GM04504 (cell line): ENCODE results near the gene SLBP.

Experiments used
- DNase-seq: peaks from one replicate; pipeline ENCODE4 v3.0.0-alpha.2; 2012; ENCODE audit warnings: low read depth

The SLBP gene

DNA sequence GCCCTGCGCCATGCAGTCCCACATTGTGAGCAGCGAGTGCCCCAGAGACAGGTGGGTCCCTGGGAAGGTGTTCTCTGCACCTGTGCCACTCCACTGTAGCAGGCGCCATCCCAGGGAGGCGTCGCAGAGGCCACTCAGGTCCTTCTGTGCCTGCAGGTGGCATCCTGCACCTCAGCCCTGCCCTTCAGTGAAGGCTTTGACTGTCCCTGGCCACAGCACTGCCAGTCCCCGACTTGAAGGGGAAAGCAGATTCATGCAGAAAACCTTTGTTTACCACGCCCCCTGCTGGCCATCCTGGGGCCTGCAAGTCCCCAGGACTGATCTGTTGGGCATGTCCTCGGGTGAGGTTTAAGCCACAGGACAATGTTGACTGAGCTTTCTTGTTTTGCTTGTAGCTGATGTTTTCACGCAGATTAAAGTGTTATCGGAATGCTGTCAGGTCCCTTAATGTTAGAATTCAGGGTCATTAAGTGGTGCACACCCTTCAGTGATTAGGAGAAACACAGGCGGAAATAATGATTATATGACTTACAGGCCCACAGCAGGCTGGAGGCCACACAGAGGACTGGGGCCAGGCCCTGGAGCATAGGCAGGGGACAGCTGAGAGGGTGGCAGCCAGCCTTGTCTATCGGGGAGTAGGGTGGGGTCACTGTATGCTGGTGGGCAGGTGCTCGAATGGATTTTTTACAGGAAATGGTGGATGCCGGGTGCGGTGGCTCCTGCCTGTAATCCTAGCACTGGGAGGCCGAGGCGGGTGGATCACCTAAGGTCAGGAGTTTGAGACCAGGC, 14.2 kb upstream of the SLBP start:
- peak; percentile 58 for DNase-seq

DNA sequence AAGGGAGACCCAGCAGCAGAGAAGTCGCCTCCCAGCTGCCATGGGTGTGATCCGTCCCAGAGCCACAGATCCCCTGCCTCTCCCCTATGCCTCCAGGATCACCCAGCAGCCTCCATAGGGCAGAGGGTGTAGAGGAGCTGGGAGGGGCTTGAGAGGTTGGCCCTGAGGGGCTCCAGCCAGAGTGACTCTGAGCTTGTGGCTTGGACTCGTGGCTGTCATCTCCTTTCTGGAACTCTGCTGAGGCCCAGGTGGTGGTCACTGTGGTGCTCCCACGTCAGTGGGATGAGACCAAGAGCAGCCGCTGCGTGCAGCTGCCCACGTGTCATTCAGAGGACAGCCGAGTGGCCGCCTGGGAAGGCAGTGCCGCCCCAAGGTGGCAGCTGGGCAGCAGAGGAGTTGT, 13.4 kb upstream of the SLBP start:
- DNase-seq: no peak

DNA sequence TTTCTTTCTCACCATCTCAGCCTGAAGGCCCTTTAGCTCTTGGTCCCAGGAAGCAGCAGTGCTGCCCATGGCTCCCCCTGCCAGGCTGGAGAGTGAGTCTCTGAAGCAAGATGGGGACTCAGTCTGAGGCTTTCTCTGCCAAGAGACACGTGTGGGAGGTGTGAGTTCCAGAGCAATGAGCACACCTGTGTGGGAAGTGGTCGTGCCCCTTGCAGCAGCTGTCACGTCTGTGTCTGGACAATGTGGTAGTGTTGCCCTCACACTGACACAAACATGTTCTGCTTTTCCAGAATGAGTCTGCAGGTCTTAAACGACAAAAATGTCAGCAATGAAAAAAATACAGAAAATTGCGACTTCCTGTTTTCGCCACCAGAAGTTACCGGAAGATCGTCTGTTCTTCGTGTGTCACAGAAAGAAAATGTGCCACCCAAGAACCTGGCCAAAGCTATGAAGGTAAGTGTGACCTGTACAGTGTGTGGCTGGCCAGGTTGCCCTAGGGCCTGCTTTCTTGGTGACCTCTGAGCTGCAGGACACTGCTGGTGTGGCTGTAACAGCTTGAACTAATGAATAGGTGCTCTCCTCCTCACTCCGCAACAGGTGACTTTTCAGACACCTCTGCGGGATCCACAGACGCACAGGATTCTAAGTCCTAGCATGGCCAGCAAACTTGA, 11.1 kb upstream of the SLBP start:
- no peak for DNase-seq

DNA sequence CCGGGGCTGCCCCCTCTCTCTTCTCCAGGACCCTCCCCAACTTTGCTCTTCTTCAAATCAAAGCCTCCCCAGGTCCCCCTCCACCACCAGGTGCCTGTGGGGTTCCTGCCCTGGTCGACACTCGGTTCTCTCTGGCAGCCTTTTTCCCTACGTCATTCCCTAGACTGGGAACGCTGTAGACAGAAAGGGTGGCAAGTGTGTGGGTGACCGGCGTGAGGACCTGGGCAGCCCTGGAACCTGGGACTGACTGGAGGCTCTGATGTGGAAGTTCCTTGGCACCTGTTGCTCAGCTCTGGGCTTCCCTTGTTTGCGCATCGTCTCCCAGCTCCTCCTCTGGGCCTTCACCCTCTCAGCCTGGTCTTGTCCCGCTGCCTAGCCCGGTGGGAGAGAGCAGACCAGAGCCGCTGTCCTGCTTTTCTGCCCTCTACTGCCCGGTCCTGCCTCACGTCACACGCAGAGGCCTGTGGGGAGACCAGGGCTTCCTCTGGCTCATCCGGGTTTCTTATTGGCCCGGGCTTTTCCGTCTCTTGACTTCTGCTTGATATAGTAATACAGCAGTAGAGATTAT, 10.5 kb upstream of the SLBP start:
- no peak for DNase-seq

DNA sequence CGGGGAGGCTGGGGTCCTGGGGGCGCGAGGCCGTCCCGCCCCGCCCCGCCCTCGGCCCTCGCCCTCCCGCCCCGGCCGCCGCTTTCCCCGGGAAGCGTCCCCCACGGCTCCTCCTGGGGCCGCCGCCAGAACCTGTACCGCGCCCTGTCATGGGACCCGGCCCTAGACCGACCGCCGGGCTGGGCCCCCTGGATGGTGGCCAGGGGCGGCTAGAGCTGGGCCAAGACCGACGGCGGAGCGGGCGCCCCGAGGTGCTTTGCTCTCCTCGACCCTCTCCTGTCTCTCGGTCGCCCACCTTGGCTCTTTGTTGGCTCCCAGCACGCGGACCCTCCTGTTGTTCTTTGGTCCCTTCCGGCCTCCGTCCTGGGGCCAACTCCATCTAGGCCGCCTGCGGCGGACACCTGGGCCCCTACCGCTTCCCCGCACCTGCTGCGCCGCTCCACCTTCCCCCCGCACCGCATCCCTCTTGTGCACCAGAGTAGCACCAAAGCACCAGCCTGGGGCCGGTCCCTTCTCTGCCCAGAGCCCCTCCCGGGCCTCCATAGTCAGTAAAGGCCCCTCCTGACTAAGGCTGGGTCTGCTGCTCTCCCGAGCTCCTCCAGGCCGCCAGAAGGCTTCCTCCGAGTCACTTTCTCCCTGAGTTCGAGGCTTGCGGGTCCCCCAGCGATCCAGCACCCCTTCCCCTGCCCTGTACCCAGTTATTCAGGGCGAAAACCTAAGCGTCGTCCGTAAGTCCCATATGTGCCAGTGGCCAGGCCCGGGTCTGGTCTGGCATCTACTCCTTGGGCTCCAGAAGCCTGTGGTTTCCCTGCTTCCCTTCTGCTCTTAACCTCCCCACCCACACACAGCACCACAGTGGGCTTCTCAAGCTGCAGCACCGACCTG, 9.8 kb upstream of the SLBP start:
- no peak for DNase-seq

DNA sequence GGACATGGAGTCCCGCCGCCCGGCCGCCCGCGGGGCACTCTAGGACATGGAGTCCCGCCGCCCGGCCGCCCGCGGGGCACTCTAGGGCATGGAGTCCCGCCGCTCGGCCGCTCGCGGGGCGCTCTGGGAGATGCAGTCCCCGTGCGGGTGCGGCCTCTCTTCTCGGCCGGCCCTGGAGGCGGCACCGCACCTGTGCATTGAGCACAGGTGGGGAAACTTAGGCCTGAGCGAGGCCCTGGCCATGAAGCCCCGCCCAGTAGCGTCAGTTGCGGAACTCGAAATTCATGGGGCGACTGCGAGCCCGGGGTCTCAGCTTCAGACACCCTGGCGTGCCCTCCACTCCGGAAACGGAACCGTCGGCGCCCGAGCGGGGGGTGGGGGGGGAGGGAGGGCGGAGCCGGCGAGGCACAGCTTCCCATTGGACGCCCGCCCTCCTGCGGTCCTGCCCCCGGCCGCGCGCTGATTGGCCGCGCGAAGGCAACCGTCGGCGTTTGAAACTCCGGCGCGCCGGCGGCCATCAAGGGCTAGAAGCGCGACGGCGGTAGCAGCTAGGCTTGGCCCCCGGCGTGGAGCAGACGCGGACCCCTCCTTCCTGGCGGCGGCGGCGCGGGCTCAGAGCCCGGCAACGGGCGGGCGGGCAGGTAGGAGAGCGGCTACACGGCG, 9.0 kb upstream of the SLBP start, which contains the start of the genes TACC3 and TMEM129:
Gene TACC3 (plus strand): TSS at position 519 of the 663 bp plus-strand sequence. CDS start 1,901 bp downstream, outside the sequence.
Gene TMEM129 (minus strand): TSS at position 321 of the 663 bp plus-strand sequence. CDS start 486 bp downstream, outside the sequence.
- peak; percentile 74 for DNase-seq

DNA sequence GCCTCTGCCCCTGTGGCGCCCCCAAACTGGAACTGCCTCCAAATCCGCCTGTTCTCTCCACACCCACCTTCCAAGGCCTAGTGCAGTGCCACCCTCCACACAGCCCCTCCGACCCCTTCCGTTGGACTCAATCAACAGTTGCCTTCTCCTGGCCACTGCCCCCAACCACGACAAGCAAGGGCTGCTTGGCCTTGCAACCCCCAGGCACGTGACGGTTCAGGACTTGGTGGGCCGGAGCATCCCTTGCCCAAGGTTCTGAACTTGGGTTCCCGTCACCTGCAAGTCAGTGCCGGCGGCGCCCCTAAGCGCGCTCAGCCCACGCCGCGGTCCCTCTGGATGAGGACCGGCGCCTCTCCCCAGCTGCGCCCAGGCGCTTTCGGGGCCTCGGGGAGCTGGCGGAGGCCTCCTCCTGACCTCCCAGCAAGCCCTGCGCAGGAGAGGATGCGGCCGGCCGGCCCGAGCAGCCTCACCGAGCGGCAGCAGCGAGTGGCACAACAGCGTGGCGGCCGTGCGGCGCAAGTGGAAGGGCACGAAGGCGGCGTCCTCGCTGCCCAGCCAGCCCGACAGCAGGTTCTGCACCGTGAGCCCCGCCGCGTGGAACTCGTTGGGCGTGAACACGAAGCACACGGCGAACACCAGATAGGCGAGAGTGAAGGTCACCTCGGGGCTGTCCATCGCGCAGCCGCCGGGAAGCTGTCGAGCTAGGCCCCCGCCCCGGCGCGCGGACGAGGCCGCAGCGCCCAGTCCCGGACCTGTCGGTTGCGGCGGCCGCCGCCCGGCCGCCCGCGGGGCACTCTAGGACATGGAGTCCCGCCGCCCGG, 8.3 kb upstream of the SLBP start:
- no peak for DNase-seq

DNA sequence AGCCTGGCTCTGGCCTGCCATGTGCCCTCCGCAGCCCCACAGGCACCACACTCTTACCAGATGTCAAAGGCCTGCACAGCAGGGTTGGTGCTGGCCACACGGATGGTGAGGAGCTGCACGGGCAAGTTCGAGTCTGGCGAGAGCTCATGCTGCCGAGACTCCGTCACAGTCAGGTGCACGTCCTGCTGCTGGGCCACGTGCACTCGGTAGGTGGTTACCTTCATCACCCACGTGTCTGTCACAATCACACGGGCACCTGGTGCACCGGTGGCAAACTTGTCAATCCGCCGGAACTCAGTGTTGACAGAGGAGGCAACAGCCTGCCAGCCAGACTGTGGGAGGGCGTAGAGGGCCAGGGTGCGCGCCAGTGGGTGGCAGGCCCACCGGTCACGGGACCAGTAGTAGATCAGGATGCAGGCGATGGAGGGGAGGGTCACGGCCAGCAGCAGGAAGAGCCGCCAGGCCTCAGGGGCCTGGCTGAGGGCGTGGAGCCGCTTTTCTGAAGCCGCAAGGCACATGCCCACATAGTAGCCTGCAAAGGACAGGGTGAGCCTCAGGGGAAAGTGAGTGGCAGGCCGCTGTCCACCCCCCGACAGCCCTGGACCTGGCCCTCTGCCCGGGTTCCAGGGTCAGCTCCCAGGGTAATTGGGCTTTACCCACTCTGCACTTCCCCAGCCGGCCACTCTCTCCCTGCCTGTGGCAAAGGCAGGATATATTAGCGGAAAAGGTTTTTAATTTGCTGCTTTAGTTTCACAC, 6.2 kb upstream of the SLBP start:
- no peak for DNase-seq

DNA sequence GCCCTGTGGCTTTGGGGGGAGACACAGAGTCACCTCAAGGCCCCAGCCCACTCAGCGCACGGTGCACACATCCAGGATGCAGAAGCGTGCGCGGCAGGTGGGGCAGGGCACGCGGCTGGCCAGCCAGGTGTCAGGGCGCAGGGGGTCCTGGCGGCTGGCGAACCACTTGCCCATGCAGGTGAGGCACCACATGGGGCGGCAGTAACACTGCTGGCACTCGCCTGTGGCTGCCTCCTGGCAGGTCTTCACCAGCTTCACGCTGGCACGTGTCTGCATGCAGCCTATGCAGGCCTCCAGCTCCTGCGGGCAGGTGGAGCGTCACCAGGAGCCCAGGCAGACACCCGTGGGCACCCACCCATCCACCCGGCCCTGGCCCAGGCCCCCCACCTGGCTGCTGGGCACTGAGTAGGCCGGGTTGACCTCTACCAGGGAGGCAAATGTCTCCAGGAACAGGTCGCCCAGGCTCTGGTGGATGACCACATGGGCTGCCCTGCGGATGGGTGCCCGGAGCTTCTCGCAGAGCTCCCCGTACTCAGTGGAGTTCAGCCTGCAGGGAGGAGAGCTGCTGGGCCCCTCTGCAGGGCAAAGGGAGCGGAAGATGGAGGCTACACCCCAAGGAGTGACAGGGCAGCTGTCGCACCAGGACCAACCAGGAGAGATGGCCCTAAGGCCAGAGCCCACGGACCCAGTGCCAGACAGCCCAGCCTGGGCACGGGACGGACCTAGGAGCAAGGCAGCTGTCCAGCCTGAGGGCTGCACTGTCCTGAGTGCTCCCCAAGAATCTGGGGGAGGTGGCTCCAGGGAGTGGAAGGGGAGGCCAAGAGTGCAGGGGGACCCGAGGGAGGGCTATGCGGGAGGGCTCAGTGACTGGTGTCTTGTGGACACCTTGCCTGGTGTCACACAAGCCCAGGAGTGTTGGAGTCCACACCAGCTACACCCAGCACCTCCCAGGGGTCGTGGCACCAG, 5.3 kb upstream of the SLBP start:
- no peak for DNase-seq

DNA sequence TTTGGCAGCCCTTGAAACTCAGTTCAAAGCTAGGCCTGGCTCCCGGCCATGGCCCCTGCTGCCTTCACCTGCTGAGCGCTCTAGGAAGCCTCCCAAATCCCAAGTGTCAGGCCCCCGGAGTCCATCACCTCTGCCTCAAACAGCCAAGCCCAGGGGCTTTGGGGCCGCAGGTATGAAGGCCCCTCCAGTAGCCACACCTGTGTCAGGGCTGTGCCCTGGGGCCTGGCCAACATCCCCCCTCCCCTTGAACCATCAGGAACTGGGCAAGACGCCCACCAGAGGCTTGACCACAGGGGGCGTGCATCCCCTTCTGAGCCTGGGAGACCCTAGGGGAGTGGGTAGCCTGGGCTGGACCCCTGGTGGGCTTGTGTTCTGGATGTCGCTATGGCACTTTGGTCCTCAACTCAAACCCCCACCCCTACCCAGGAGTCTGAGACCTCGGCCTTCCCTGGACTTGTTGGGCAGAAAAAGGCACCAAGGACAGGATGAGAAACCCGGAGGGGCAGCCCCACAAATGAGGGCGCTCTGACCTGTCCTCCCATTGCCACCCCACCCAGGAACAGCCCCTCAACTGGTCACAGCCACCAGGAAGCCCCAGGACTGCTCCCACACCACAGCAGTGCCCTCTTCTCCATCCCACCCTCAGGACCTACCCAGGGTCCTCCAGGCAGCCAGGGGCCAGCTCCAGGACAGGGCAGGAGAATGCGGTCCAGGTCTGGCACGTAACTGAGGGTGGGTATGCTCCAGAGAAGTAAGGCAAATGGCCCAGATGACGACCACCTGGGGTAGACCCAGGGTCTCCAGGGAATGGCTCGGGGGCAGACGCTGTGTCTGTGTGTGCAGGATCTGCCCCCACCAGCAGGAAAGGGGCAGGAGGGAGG, 4.2 kb upstream of the SLBP start:
- no peak for DNase-seq

DNA sequence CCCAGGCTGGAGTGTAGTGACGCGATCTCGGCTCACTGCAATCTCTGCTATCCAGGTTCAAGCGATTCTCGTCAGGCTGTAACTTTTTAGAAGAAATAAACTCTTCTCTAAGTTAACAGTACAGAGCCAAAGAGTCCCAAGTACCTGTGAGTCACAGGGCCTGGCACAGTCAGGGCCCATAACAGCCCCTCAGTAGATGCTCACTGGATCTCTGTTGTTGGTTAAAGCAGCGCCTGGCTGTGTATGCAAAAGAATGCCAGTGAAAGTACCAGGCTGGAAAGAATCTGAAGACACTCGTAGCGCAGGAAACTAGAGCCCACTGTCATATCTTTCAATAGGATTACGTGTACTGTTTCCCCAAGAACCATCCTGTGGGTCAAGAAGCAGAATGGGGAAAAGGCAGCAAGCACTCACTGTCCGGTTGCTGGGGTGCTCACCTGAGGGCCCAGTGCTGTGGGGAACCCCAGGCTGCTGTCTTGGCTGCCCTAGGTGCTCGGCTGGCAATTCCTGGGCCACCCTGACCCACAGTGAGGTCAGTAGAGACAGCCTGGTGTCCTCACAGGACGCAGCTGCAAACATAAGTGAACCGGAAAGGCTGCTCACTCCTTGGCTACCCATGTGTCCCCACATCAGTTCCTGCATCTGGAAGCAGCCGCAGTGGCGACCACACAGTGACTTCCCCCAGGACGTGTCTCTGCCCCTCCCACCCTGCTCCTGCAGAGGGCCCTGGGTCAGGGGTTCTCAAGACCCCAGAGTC, 3.1 kb upstream of the SLBP start:
- no peak for DNase-seq

DNA sequence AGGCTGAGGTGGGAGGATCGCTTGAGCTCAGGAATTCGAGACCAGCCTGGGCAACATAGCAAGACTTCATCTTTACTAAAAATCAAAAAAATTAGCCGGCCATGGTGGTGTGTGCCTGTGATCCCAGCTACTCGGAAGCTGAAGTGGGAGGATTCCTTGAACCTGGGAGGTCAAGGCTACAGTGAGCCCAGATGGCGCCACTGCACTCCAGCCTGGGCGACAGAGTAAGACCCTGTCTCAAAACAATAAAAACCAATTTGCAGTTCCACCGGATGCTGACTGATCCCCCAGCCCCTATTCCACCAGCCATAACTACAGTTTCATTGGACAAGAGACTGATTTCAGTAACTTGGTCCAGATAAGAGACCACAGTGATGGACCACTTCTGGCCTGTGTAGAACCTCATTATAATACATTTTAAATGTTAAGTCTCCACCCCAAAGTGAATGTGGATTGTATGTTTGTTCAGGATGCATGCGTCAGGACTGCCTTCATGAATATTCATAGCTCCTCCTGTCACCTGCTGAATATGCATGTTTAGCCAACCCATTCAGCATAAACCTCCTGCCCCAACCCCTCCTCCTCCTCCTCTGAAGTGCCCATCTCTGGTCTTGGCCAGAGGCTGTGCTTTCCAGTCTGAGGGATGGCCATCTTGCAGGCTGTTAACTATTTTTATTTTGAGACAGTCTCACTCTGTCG, 2.3 kb upstream of the SLBP start:
- DNase-seq: no peak

DNA sequence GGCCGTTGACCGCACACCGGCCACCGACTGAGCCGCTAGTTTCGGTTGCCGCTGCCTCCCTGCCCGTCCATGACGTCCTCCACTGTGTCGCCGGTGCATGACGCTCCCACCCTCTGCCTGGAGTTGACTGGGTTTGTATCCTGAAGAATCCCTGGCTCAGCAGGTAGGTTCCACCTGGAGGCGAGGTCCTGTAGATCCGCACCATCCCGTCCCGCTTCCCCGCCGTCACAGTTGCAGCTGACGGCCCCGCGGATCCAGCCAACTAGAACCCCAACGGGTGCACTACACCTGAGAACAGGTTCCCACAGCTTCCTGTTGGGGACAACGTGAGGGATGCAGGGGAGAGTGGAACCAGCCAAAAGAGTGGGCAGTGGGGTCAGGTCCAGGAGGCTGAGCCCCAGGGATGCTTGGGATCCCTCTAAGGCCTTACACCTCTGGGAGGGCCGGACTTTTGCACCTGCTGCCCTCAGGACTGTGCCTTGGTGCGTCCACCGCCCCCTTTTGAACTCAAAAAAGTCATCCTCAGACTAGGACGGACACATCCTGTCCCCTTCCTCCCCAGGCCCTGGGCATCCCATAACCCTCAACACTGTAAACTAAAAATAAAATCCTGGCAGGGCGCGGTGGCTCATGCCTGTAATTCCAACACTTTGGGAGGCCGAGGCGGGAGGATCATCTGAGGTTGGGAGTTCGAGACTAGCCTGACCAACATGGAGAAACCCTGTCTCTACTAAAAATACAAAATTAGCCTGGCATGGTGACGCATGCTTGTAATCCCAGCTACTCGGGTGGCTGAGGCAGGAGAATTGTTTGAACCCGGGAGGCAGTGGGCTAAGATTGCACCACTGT, 1.1 kb upstream of the SLBP start:
- DNase-seq: no peak

DNA sequence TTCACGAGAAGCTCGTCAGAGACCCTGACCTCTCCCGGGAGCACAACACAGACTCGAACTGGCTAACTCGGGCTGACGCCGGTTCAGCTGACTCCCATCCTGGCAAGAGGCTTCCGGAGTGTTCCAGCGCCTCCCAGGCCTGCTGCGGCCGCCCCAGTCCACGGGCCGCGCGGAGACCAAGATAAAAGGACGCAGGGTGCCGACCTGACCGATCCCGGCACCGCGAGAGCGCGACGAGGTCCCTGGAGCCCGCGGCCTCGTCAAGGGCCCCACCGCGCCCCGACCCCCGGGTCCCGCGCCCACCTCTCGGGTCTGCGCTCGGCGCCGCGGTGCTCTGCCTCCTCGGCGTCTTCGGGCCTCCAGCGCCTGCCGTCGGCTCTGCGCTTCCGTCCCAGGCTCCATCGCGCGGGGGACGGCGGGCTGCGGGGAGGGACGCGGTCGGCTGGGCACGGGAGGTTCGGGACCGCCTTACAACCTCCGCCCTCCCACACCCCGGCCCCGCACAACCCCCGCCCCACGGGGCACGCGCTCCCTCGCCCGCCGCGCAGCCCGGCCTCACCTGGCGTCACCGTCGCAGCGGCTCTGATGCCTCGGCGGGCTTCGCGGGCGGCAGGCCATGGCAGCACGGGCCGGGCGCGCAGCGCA, 426 bp downstream of the SLBP start:
- peak; percentile 29 for DNase-seq

DNA sequence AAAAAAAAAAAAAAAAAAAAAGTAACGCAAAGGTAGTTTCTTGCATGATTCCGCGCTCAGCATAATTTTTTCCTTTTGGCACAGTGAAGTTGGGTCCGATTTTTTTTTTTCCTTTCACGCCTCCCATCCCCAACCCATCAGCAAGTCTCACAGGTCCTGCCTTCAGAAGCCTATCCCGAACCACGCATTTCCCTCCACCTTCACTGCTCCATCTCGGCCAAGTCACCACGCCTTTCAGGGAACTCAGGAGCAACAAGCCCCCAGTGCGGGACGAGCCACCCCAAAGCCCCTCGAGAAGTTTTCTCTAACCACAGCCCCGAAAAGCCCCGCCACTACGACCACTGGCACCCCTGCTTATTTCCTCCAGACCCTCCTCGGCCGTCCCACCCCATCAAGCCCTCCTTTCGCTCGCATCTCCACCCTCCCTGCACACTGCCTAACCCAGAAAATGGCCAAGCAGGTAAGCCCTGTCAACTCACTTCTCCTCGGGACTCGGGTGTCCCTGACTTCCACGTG, 1.0 kb downstream of the SLBP start:
- no peak for DNase-seq
